HG03432 (cell line): ENCODE data around the gene NR2F2.

ENCODE experiments used
- ATAC-seq: cut with Tn5 transposase; IDR thresholded peaks from one replicate; pipeline ENCODE4 v1.9.1; 2021; ENCODE audit warnings: mild to moderate bottlenecking, moderate library complexity; ENCODE audit not compliant: unreplicated experiment

Gene NR2F2

DNA sequence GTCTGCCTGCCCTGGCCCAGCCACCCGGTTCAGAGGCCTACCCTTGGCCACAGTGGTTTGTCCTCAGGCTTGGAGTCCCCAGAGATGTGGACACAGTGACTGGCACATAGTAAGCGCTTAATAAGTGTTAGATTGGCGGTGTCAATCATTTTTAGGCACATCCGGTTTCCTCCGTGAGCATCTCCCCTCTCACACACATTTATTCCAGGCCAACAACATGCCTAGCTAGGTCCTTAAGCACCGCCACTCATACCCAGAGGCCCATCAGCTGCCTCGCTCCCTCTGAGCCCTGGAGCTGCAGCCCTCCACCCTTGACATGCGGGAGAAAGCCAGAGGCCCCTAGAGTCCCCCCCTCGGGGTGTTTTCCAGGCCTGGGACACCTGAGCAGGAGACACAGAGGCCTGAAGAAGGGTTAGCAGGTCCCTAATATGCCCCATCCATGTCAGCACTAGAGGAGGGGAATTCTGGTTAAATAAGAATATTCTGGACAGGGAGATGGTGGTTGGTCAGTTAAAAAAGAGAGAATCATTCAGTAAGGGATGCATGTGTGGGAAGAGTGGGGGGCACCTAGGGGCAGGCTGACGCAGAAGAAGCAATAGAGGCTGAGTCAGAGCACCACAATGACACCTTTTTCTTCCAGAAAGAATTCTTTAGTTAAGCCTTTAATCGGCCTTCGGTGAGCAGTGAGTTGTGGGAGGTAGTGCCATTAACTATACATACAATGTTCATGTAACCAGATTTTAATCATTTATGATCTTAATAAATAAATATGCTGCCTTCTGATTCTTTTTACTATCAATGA lies 22.3 kb downstream of the NR2F2 start:
- ATAC-seq, result no peak

DNA sequence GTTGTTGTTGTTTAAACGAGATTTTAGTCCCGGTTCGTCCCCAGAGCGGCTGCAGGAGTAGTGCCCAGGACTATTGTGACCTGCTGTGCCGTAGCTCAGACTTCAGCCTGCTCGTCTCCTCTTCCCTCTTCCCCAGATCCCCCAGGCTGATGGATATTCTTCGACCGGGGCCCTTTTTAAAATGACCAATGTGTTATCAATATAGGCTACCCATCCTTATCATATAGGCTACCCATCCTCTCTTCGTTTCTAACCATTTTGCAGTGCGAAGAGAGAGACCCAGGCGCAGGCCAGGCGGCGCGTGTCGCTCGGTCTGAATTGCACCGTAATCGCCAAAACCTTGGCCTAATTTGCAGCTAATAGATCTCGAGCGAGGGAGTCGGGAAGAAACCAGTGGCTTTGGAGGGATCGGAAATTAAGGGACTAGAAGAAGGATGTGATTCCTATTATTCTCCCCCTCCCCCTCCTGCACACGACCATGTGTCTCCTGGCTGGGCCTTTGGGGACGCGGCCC lies 23.0 kb downstream of the NR2F2 start:
- no peak for ATAC-seq

DNA sequence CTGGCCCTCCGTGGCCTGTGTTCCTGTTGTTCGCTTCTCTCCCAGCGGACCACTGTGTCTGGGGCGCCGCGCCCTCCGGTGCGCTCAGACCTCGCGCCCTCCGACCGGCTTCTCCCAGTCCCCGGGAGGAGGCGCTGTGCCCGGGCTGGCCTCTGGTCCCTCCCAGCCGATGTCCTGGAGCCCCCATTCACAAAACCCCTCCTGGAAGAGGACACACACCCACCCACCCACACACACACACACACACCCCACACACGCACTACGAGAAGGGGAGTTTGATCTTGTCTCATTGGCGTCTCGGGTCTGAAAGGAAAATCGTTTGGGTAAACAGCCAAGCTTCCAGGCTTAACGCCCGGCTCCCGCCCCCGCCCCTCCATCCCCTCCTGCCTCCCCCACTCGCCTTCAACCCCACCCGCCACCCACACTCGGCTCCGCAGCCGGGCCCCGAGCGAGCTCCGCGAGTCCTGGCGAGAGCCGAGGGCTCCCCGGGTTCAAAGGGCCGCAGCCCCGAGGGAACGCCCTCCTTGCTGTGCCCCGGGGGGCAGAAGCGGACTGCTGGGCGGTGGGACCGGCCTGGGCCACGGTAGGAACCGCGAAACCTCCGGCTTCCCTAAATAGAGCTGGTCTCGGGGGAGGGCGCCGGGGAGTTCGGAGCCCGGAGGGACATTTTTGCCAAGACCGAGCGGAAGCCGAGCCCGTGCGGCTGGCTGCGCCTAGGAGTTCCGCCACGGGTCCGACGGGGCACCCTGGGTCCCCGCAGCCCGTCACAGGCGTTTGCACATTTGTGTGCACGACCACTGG lies 23.6 kb downstream of the NR2F2 start:
- ATAC-seq, result no peak

DNA sequence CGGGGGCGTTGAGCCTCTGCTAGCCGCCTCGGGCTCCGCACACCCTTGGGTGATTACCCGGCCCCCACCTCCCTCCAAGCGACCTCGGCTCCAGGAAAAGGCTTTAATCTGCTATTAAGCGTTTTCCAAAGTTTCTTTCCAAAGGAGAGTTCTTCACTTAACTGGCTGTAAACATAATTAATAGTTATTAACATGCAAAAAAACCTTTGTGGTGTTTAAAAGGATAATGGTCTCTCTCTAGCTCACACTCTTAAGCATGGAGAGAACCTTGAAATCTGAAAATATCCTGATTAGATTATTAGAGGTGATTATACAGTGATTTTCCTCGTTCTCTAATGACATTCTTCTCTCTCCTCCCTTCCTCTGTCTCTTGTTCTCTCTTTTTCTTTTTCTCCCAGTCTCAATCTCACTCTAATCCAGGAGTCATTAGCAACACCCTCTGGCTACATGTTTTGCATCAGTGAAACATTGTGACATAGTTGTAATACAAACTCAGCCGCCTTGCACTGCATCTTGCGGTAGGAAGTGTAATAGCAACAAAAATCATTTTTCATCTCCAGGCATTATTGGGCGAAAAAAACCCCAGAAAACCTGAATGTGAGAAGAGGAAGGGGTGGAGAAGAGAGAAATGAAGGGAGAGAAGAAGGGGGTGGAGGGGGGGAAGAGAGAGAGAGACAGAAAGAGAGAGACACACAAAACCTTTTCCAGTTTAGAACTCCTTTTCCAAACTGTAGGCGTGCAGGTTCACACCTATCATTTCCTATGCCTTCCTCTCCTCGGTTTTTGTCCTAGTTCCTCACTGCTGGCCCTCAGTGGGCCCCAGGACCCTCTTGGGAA lies 24.4 kb downstream of the NR2F2 start:
- ATAC-seq, result no peak

DNA sequence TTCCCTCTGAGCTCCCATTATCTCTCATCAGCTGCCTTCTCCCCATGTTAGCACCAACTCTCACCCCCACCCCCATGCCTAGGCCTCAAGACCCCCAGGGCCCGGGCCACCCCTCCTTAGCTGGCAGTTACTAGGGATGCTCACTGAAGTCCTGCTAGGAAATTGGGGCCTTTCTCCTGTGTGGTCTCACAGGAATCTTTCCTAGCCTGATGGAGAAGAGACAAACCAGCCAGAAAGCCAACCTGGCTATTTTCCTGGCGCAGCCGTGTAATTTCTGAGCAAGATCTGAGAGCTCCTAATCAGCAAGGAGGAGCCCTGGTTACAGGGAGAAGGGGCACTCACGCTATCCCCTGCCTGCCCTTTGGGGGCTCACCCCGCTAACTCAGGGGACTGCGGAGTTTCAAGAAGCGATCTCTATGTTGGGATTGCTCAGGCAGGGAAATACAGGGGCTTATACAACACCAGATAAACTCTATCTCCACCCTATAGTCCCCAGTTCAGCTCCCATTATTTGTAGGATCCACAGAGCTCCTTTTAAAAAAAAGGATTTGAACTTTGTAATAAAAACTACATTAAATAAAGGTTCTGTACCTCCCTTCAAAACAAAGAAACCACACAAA lies 25.2 kb downstream of the NR2F2 start:
- no peak for ATAC-seq

DNA sequence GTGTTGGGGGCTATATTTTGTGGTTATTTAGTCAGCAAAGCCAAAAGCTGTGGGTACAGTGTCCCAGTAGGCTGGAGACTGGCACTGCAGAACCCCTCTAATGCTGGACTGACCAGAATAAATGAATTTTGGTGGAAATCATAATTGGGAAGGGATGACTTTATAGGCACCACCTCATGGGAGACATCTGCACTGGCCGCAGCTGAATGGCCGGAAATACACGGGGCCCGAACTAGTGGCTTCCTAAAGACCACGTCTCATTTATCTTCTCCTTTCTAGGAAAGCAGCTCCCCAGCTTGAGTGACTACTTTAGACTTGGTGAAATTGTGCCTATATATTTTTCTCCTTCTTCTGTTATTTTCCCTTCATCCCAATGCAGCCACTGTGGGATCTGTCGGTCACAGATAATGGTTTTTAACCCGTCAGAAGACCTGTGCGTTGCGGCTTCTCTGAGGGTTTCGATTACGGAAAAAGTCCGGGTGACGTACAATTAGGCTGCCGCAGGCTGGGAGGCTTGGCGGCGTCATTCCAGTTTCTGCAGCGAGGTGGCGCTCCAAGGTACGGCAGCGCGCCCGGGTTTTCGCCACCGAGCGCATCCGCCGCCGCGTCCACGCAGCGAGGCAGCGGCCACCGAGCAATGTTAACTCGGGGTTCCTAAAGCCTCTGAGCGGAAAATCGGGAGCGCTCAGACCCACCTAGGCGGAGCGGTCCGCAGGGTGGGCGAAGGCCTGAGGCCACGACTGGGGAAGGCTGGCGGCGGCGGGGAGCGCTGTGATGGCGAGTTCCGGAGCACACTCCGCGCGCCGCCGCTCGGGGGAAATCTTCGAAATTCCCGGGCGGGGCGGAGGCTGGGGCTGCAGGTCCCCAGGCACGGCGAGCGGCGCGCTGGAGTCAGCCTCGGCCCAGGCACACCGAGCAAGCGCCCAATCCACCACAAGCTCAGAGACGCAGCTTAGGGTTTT lies 26.3 kb downstream of the NR2F2 start:
- peak; percentile 74 for ATAC-seq

DNA sequence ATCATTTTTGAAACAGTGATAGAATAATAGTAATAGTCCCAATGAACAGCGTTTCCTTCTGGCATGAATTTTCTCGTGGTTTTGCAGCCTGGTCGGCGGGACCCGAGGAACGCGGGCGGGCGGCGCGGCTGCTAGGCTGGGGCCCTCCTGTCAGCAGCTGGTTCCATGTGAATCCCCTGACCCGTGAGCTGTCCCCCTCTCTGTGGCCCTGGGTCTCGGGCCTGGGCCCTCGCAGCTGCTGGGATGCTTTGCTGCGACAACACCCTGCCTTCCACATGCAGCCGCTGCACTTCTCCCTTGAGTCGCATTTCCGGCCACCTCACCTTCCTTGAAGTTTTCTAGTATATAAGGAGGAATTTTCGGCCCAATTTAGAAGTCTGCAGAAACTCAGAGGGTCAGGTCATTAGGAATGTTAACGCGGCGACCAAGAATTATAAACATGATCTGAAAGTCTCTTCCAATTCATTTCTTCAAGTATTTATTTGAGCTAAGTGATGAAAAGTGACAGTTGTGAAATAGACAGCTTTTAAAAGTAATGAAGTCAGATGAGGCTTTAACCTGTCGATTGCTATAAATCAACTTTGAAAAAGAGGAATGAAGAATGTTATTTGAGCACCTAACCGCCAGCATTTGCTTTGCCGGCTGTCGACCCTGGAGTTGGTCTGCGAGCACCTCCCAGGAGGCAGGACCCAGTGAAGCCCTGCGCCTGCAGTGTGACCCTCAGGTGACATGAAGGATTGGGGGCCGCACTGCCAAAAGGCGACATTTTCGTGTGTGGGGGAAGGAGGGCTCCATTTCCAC lies 27.7 kb downstream of the NR2F2 start:
- no peak for ATAC-seq

DNA sequence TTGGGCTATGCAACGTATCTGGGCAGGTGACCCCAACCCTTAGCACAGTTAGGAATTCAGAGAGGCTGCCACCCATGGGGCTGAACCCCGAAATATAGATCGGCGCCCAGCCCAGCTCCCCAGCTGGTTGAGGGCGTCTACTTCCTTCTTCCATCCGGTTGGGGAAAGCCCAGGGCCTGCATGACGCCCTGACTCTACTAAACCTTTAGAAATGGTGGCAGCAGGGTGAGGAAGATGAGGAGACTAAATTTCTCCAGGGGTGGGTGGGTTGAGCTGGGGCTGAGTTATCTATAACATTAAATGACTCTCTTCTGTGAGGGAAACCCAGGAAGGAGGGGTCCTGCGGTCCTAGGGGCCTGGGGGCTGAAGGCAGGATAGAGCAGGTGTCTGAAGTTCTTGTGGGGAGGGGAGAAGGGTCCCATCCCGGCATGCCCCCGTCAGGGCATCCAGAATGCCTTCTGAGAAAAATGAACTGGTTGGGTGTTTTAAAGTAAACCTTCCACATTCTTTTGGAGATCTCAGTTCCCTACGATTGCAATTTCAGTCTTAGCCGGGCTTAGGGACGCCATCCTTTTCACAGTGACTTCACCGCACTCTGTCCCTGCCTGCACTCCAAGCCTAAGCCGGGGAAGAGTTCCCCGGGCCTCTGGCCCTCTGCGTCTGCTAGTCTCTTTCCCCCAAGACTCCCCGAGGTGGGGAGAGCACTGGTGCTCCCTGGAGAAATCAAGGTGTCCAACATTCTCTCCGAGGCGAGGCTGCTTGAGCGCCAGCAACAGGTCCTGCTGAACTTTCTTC lies 28.5 kb downstream of the NR2F2 start:
- no peak for ATAC-seq

DNA sequence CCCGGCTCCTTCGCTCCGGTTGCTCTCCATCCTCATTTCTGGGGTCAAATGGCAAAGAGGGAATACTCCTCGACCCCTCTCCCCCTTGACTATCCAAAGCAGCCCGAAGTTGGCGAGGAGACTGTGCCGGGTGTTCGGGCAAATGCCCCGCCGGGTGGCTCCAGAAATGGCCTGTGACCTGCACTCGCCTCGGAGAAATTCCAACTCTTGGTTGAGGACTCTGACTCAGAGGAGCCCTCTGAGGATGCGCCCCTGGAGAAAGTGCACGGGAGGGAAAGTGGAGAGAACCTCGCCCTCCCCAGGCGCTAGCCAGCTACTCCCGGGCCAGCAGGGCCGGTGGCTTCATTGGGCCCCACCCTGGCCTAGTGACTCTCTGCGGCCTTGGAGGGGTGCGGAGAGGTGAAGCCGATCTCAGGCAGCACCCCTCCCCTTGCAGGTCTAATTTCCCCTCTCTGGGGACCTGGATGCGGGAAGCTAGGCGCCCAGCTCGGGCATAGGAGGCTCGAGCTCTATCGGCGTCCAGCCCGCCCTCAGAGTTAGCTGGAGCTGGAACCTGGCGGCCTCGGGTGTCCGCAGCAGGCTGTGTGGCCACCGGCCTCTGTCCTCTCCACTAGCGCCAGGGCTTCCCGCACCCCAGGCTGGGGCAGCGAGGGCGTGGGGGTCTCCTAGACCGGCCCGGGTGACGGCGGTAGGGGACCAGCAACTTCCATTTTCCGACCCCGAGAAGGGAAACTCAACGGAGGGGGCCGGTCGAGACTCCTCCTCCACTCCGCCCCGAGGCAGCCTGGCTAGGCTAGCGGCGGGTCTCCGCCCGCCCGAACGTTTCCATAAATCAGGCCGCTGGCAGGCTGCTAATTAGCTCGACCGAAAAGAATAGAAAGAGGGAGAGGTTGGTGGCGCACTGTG lies 29.4 kb downstream of the NR2F2 start:
- no peak for ATAC-seq

DNA sequence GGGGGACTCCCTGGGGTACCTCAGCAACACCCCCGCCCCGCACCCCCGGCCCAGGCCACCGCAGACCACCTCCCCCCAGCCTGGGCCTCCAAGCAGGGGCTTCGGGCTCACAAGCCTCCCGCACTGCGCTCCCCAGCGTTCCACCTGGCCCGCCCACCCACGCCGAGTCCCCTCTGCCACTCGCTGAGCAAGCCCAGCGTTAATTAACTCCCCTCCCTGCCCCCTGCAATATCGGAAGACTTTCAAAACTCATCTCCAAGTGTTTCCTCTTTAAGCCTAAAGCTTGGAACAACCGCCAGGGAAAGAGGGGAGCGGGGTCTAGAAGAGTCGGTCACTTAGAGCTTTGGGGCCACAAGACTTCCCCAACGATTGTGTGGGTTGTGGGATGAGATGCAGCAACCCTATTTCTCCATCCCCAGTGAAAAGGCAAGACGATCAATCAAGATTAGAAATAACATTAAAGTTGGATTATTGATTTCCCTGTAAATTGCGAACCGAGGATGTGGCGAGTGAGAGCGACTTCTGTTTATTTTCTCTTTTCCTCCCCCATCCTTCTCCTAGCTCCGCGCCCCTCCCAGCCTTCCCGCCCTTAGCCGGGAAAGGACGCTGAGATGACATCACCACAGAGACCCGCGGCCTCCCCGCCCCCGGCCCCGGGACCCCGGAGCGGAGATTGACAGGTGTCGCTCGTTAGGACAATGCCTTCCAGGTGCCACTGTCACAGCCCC lies 30.2 kb downstream of the NR2F2 start:
- no peak for ATAC-seq

DNA sequence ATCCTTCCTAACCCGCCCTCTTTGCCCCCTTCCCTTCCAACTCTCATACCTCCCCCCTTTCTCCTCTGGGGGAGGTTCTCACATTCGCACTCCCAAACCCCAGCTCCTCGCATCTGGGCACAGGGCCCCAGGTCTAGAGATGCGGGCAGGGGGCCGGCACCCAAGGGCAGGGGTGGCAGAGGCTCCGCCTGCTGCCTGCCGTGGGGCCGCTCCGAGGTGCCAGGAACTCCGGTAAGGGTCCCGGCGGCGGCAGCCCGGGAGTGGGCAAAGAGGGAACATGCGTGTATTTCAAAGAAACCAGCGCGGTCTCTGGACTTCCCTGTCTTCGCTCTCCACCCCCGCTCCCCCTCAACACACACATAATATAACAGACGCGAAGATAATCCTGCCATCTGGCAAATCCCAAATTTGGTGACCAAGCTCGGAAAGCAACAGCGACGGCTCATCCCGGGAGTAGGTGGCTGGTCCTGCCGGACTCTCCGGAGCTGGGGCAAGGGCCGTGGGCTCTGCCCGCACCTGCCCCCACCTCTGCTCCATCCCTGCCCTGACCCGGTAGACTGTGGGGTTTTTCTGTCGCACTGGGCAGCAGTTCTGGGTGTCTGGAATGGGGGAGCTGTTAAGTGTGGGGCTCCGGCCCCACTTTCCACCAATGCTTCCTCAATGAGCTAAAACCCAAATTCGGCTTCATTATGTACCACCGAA lies 31.0 kb downstream of the NR2F2 start:
- ATAC-seq, result no peak

DNA sequence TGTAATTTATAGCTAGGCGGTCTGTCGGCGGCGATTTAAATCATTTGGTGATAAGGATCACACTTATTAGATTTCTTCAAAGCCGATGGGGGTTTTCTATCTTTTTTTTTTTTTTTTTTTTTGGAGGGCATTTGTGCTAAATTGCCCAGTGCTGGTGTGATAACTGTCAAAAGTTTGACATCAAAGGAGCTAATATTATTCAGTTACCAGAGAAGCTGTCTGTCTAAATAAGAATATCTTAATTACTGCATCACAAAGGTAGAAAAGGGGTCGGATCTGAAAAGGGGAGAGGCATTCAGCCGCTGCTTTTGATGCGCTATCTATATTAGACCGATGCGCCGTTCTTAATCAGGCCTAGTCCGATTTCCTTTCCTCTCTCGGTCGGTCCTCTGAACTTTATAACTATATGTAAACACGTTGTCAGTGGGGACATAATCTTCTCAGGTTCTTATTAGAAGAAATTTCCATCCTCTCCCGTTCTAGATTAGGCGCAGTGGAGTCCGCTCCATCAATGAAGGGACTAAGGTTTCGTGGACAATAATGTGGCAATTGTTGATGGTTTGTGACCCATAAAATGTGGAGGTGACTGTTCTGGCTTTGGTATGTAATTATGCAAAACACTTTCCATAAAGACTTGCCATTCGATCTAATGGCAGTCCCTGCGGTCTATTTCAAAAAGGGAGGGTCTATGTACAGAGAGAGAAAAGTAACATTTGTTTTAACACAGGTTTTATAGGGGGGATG lies 31.7 kb downstream of the NR2F2 start:
- no peak for ATAC-seq

DNA sequence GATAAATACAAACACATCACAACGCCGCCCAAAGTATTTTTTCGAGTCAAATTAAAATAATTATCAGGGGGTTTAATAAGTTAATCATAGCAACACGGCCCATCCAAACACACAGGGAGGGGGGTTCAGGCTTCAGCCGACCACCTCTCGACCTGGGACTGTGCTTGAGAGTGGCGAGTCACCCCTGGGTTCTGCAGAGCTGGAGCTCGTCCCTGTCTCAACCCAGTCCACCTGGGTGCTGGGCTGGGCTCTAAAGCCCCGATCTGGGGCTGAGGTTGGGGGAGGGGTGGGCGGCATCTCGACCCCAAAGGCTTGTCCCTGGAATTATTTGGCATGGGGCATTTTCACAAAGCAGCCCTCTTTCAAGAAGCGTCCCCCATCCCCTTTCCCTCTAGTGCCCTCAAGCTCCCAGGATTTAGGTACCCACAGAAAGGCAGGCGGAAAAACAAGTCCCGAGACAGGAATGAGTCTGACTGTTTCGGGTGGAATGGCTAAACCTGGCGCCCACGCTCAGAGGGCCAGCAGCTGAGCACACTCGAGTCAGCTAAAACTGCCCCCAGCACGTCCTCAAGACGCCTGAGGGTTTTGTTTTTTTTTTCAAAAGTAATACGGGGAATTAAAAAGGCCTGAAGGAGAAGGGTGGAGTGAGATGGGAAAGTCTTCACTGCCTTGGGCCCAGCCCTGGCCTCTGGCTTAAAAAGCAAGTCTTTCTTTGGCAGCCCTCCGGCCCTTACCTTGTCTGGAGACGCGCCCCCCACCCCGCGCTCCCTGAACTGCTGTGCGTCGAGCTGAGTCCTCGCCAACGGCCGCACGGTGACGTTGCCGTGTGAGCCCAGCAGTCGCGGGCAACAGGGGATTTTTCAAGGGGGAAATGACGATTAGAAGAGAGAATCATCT lies 32.5 kb downstream of the NR2F2 start:
- peak; percentile 45 for ATAC-seq

DNA sequence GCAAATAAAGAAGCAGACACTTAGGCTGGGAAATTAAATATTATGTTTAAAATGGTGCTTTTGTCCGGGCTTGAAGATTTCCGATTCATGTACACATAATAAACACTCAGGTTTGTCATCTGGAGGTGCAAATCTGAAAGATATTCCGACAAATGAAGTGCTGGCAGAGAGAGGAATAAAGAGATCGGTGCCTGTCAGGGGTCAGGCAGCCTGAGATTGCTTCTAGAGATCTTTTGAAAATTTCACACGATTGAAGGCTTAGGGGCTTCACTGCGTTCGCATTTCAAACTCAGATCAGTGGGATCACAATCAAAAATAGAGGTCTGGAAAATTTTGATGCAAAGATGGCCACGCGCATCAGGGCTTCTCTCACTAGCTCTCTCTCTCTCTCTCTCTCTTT lies 33.2 kb downstream of the NR2F2 start:
- ATAC-seq, result no peak
